Neural progenitor cell (in vitro differentiated cells): ENCODE results near the gene AIMP1. TPM values are rescaled to one million over a fixed set of nuclear protein-coding genes. Genes with fewer than 3 reads are reported as not detected.

Source experiments
- DNase-seq: peaks from one replicate; pipeline ENCODE4 v3.0.0-alpha.2; 2016; ENCODE audit warnings: low spot score
- H2AFZ ChIP-seq: fragments of 200-600 bp; sonication (generic); replicated peaks from 2 replicates; pipeline ENCODE4 v1.6.1; 2016; ENCODE audit warnings: antibody characterized with exemption
- H3F3A ChIP-seq: fragments of 200-600 bp; sonication (generic); 2 replicates; pipeline ENCODE4 v1.6.1; 2016; ENCODE audit warnings: antibody characterized with exemption, low read depth
- H3K27ac ChIP-seq: fragments of 200-600 bp; sonication (generic); 2 replicates; pipeline ENCODE4 v1.5.1; 2016; ENCODE audit warnings: mild to moderate bottlenecking
- H3K27me3 ChIP-seq: fragments of 200-600 bp; sonication (generic); 2 replicates; pipeline ENCODE4 v1.6.1; 2016; ENCODE audit warnings: mild to moderate bottlenecking, moderate library complexity
- H3K36me3 ChIP-seq: fragments of 200-600 bp; sonication (generic); 2 replicates; pipeline ENCODE4 v1.5.1; 2016
- H3K4me1 ChIP-seq: fragments of 200-600 bp; sonication (generic); 2 replicates; pipeline ENCODE4 v1.6.1; 2016; ENCODE audit warnings: mixed run types
- H3K4me2 ChIP-seq: fragments of 200-600 bp; sonication (generic); 2 replicates; pipeline ENCODE4 v1.6.1; 2016
- H3K4me3 ChIP-seq: fragments of 200-600 bp; sonication (generic); 2 replicates; pipeline ENCODE4 v1.5.1; 2016
- H3K79me2 ChIP-seq: fragments of 200-600 bp; sonication (generic); 2 replicates; pipeline ENCODE4 v1.6.1; 2016; ENCODE audit warnings: low read depth
- H3K9ac ChIP-seq: fragments of 200-600 bp; sonication (generic); 2 replicates; pipeline ENCODE4 v1.6.1; 2016
- H3K9me3 ChIP-seq: fragments of 200-600 bp; sonication (generic); 2 replicates; pipeline ENCODE4 v1.5.1; 2016; ENCODE audit warnings: low read depth
- H4K20me1 ChIP-seq: fragments of 200-600 bp; sonication (generic); 2 replicates; pipeline ENCODE4 v1.6.1; 2016; ENCODE audit warnings: low read depth
- H3K27ac Mint-ChIP-seq: 3 replicates; pipeline ENCODE4 v1.8.0; 2021; ENCODE audit warnings: mixed read lengths
- H3K27me3 Mint-ChIP-seq: 2 replicates; pipeline ENCODE4 v1.8.0; 2022; ENCODE audit warnings: low read depth, mild to moderate bottlenecking, inconsistent platforms, moderate library complexity, mixed read lengths; ENCODE audit not compliant: insufficient read depth
- H3K36me3 Mint-ChIP-seq: 3 replicates; pipeline ENCODE4 v1.8.0; 2021; ENCODE audit warnings: mixed read lengths
- H3K4me1 Mint-ChIP-seq: 3 replicates; pipeline ENCODE4 v1.8.0; 2021; ENCODE audit warnings: mixed read lengths
- H3K4me3 Mint-ChIP-seq: 3 replicates; pipeline ENCODE4 v1.8.0; 2021; ENCODE audit warnings: mild to moderate bottlenecking, moderate library complexity, mixed read lengths
- H3K9me3 Mint-ChIP-seq: 3 replicates; pipeline ENCODE4 v1.8.0; 2020; ENCODE audit warnings: mixed read lengths
- CTCF ChIP-seq: fragments of 200-600 bp; sonication (generic); IDR thresholded peaks from 2 replicates; pipeline ENCODE4 v1.5.1; 2017; ENCODE audit warnings: antibody characterized with exemption, mild to moderate bottlenecking
- EZH2 ChIP-seq: fragments of 200-600 bp; sonication (generic); IDR thresholded peaks from 2 replicates; pipeline ENCODE4 v1.6.1; 2017; ENCODE audit warnings: antibody characterized with exemption, mild to moderate bottlenecking, moderate library complexity
- EZH2phosphoT487 ChIP-seq: fragments of 200-600 bp; sonication (generic); IDR thresholded peaks from 2 replicates; pipeline ENCODE4 v1.6.1; 2017; ENCODE audit warnings: antibody characterized with exemption
- total RNA-seq: library from RNA; depleted of rRNA; stranded (reverse); fragments of >200 nt; gene quantifications from 2 replicates; pipeline ENCODE4 v1.2.3, GENCODE V29; 2015; ENCODE audit warnings: low replicate concordance

The AIMP1 gene
- total RNA-seq, 1 donor from 2014 or later, result 64.2 TPM

GRCh38 chr4:106343865-106344646, 27.7 kb downstream of the AIMP1 start:
- Histone ChIP-seq H3K36me3 (peaks cover 8% of the 10 kb centered on the region), H3K79me2 (peaks cover 36% of the 10 kb centered on the region), H3K4me3 (no peak overlapping the region), H3K9me3 (no peaks in the 10 kb centered on the region), H3K27ac (no peak overlapping the region), H3K9ac (no peak overlapping the region), H3K27me3 (no peaks in the 10 kb centered on the region), H3F3A (no peaks in the 10 kb centered on the region), H3K4me1 (no peaks in the 10 kb centered on the region), H2AFZ (no peak overlapping the region), H4K20me1 (no peaks in the 10 kb centered on the region), H3K4me2 (no peak overlapping the region)
- H3K27me3 Mint-ChIP-seq, result no peaks in the 10 kb centered on the region
- H3K27ac Mint-ChIP-seq, result no peak overlapping the region
- no peaks in the 10 kb centered on the region for H3K4me1 Mint-ChIP-seq
- no peak overlapping the region for H3K4me3 Mint-ChIP-seq
- TF ChIP-seq EZH2phosphoT487, result no peak
- TF ChIP-seq CTCF, result no peak
- TF ChIP-seq EZH2, result no peak
- peaks cover 29% of the 10 kb centered on the region for H3K36me3 Mint-ChIP-seq
- no peaks in the 10 kb centered on the region for H3K9me3 Mint-ChIP-seq
- DNase-seq, result no peak

- Histone ChIP-seq H4K20me1 (no peaks in the 10 kb centered on the region), H3K9me3 (no peaks in the 10 kb centered on the region), H3K36me3 (peaks cover 8% of the 10 kb centered on the region), H3K9ac (no peak overlapping the region), H3K4me3 (no peak overlapping the region), H3K4me2 (no peak overlapping the region), H3K27ac (no peak overlapping the region), H3K27me3 (no peaks in the 10 kb centered on the region), H3F3A (no peaks in the 10 kb centered on the region), H3K4me1 (no peaks in the 10 kb centered on the region), H2AFZ (no peak overlapping the region), H3K79me2 (peaks cover 36% of the 10 kb centered on the region)
- Mint-ChIP-seq H3K36me3 (peaks cover 24% of the 10 kb centered on the region), H3K27ac (no peak overlapping the region), H3K9me3 (no peaks in the 10 kb centered on the region), H3K4me1 (no peaks in the 10 kb centered on the region), H3K4me3 (no peak overlapping the region), H3K27me3 (no peaks in the 10 kb centered on the region)
- no peak for DNase-seq
- TF ChIP-seq EZH2, result no peak
- TF ChIP-seq EZH2phosphoT487, result no peak
- no peak for TF ChIP-seq CTCF
Observed at GRCh38 chr4:106344647-106344970, 28.3 kb downstream of the AIMP1 start.

GRCh38 chr4:106347167-106347566, 30.8 kb downstream of the AIMP1 start:
- Histone ChIP-seq H3K4me3 (no peak overlapping the region), H3F3A (no peaks in the 10 kb centered on the region), H2AFZ (no peak overlapping the region), H3K4me1 (no peaks in the 10 kb centered on the region), H3K79me2 (peaks cover 15% of the 10 kb centered on the region), H3K4me2 (no peak overlapping the region), H3K27me3 (no peaks in the 10 kb centered on the region), H3K27ac (no peak overlapping the region), H3K9ac (no peak overlapping the region), H3K36me3 (peaks cover 8% of the 10 kb centered on the region), H4K20me1 (no peaks in the 10 kb centered on the region), H3K9me3 (no peaks in the 10 kb centered on the region)
- no peaks in the 10 kb centered on the region for H3K4me1 Mint-ChIP-seq
- H3K27me3 Mint-ChIP-seq, result no peaks in the 10 kb centered on the region
- no peak for DNase-seq
- TF ChIP-seq EZH2phosphoT487, result no peak
- no peak for TF ChIP-seq EZH2
- no peak for TF ChIP-seq CTCF
- H3K36me3 Mint-ChIP-seq, result peaks cover 6% of the 10 kb centered on the region
- H3K4me3 Mint-ChIP-seq, result no peak overlapping the region
- H3K27ac Mint-ChIP-seq, result no peak overlapping the region
- H3K9me3 Mint-ChIP-seq, result no peaks in the 10 kb centered on the region
